HPDE6-E6E7 (cell line): ENCODE measurements around the gene ADGRG6.
"Not testable (repeated sequence)": the region's sequence is repeated elsewhere in the genome, so short reads cannot be mapped to it uniquely, and the experiment has no call there.

Experiments
- DNase-seq: peaks from one replicate; pipeline ENCODE4 v3.0.0; 2011; ENCODE audit warnings: missing footprints; ENCODE audit errors: extremely low spot score

Gene ADGRG6

GRCh38 chr6:142346166-142346565, 44.4 kb downstream of the ADGRG6 start:
- DNase-seq = not testable (repeated sequence)

DNA sequence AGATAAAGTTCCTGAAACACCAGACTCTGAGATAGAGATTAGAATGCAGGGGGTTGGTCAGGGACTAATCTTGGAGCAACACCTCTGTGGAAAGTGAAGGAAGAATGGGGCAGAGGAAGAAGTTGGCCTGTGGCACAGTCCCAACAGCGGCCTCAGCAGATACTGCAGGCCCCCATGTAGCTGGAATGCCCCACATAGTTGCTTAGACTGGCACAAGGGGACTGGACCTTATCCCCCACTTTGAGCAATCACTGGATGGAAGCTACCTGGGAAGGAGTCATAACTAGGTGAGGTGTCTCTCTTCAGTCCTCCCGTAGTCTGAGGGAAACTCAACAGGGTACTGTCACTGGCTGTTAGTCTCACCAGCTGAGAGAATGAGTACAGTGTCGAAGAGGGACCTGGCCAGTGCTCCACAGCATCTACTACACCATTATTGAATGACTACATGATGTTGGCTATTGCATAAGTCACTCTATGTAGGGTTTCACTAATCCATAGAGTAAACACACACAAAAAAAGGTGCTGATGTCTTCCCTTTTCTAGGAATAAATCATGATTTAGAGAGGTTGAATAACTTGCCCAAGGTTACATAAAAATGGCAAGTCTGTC, 47.5 kb downstream of the ADGRG6 start:
- DNase-seq = no peak

- DNase-seq = no peak
Measured at GRCh38 chr6:142350309-142350708, 48.5 kb downstream of the ADGRG6 start.

GRCh38 chr6:142353690-142354089, 51.9 kb downstream of the ADGRG6 start:
- DNase-seq = no peak

DNA sequence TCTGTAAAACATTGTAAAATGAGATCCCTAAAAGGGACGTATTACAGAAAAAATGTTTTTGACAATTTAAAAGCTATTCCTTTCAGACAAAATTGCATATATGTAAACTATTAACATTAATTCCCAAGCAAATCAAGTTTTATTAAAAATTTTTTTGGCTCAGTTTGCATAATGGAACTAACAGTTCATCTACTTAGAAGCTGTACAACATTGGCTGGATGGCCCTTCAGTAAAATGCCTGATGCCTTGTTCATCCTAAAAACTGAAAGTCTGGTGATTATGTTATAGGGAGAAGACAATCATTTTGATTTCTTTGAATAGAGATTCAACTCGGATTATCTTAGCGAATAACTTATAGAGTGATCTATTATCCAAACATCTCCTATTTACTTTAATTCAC, 52.8 kb downstream of the ADGRG6 start:
- no peak for DNase-seq

- no peak for DNase-seq
Measured at GRCh38 chr6:142355520-142356174, 53.8 kb downstream of the ADGRG6 start.

DNA sequence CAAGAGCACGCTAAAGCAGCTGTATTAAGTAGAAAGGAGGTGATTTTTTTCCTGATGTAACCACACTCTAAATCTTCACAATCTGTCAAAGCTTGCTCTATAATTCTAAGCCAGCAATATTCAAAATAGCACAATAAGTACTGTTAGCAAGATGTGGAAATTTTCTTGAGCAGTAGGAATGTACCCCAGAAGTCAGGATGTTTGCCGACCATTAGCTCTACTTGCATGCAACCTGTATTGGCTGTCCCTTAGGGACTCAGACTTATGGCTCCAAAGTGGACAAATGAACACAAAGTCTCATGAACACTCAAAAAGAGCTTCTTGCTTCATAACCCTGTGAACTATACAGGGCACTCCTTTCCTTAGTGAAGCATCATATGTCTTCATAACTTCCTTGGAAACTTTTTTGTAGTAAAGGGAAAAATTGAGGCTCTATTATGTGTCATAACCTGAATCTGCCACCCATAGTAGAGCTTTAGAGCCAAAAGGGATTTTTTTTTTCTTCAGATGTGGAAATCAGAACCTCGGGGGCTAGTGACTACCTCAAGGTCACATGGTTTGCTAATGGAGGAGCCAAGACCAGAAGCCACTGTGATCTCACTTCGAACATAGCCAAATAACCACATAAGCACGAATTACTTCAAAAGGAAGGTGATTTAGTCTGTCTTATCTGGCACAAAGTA, 54.5 kb downstream of the ADGRG6 start:
- DNase-seq = no peak

- no peak for DNase-seq
Measured at GRCh38 chr6:142356884-142357225, 55.0 kb downstream of the ADGRG6 start.

DNA sequence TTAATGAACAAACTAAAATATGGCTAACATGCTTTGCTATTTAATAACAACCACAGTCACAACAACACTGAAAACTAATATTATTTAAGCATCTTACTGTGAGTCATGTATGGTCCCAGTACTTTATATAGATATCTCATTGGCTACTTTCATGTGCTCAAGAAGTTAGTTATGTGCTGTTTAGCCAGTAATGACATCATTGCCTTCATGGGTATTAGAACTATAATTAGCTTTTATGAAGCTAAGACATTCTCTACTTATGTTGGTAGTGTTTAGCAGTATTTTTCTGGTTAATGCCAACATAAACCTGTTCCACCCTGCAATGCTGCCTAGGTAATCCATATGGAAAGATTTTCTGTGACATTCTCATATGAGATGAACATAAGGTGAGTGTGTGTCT, 56.1 kb downstream of the ADGRG6 start:
- DNase-seq = no peak

DNA sequence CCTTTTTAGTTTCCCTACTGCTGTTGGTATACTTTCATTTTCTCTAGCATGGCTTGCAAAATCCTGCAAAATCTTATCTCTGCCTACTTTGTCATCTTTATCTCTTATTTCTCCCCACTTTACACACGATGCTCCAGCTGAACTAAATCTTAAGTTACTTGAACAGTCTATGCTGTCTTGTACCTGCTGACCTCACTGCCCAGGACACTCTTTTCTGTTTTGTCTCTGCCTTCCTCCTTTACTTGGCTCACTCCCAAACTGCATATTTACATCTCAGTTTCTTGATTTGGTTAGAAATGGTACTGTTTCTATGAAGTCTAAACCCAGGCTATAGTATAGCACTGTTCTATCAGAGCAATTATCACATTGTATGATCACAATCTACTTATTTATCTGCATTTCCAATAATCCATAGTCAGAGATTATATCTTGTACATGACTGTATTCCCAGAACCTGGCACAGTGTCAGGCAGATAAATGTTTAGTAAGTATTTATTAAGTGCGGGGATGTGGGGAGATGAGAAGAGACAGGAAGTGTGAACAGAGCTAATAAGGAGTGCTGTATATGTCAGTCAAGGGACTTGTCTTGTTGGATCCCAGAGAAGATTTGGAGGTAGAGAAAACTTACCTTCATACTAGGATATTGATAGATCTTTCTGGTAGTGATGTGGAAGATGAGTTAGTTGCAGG, 57.6 kb downstream of the ADGRG6 start:
- no peak for DNase-seq

DNA sequence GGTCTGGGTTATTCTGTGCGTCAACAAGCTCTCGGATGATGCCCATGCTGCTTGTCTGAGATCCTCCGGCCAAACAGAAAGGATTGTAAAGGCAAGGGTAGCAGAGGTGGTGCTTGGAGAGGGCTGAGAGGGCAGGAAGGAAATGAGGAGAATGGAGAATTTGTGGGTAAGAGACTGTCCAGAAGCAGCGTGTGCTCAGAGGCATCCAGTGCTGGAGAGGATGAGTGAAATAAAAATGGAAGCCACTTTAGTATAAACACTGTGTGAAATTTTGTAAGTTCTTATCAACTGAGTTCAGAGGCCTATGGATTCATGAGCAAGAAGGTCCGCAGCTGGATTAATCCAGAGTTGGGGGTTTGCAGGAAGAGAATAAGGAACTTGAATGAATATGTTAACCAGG, 59.5 kb downstream of the ADGRG6 start:
- DNase-seq = no peak

DNA sequence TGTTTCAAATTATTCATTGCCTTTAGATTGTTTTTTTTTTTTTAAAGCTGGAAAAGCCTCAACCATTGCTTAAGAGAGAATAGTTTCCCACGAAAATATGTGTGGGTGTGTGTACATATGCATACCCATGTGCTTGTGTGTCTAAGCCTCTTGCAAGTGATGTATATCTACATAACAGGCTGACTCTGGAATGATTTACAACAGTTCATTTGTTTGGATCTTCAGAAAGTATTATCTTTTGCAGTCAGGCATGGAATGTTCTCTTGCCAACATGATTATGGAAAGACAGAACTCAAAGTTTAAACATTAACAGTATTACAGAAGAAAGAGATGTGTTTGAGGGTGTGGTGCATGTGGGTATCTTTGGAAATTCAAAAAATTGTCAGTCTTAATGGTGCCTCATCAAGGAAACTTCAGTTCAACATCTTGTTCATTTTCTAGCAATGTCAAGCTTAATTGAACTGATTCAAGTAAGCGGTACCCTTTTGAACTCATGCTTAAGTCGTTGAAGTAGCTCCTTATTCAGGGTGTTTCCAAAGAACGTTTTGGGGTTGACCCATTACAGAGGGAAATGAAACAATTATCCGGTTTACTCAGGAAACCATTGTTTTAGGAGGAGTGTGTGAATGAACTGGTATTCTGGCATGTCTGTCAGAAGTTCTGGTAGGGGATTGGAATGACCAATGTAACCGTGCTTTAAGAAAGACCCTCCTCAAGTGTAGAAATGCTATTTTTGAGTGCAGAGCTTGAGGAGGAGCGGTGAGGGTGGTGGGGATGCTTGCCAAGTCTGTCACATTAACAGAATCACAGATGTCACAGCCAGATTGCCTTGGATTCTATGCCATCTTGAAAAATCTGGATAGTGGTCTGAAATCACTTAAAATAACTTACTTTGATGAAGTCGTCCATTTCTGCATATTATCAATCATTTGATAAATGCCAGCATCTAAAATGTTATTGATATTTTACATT, 60.3 kb downstream of the ADGRG6 start:
- DNase-seq = no peak

- no peak for DNase-seq
Measured at GRCh38 chr6:142367061-142367460, 65.3 kb downstream of the ADGRG6 start.

DNA sequence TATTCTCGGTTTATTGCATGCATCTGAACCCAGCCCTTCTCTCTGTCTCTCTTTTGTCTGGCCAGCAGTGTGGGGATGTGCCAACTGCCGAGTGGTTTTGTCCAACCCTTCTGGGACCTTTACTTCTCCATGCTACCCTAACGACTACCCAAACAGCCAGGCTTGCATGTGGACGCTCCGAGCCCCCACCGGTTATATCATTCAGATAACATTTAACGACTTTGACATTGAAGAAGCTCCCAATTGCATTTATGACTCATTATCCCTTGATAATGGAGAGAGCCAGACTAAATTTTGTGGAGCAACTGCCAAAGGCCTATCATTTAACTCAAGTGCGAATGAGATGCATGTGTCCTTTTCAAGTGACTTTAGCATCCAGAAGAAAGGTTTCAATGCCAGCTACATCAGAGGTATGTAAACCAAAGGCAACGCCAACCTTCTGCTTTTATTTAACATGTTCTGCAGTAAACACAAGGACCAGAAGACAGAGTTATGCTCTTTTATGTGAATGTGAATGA, 65.8 kb downstream of the ADGRG6 start:
- DNase-seq = no peak

- DNase-seq = no peak
Measured at GRCh38 chr6:142369266-142369665, 67.5 kb downstream of the ADGRG6 start.

GRCh38 chr6:142372348-142372747, 70.5 kb downstream of the ADGRG6 start:
- peak; percentile 43 for DNase-seq

DNA sequence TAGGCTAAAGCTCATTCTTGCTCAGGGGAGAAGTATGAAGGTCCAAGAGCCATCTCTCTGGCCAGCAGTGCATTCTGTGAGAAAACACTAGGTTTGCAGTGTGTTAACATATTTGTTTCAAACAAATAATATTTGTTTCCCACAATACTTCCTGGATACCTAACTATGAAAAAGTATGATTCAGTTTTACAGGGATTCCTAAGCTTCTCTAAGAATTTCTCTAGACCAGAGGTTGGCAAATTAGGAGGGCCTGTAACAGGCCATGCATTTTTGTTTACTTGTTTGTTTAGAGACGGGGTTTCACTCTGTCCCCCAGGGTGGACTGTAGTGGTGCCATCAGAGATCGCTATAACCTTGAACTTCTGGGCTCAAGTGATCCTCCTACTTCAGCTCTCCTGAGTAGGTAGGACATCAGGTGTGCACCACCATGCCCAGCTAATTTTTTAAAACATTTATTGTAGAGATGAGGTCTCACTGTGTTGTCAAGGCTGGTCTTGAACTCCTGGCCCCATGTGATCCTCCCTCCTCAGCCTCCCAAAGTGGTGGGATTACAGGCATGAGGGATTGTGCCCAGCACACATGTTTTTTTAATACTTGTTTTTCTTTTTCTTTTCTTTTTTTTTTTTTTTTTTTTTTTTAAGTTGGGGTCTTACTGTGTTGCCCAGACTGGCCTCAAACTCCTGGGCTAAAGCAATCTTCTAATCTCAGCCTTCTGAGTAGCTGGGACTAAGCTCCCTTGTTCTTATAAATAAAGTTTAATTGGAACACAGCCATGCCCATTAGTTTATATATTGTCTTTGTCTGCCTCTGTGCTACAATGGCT, 71.7 kb downstream of the ADGRG6 start:
- no peak for DNase-seq

- DNase-seq = no peak
Measured at GRCh38 chr6:142374091-142374770, 72.4 kb downstream of the ADGRG6 start.

DNA sequence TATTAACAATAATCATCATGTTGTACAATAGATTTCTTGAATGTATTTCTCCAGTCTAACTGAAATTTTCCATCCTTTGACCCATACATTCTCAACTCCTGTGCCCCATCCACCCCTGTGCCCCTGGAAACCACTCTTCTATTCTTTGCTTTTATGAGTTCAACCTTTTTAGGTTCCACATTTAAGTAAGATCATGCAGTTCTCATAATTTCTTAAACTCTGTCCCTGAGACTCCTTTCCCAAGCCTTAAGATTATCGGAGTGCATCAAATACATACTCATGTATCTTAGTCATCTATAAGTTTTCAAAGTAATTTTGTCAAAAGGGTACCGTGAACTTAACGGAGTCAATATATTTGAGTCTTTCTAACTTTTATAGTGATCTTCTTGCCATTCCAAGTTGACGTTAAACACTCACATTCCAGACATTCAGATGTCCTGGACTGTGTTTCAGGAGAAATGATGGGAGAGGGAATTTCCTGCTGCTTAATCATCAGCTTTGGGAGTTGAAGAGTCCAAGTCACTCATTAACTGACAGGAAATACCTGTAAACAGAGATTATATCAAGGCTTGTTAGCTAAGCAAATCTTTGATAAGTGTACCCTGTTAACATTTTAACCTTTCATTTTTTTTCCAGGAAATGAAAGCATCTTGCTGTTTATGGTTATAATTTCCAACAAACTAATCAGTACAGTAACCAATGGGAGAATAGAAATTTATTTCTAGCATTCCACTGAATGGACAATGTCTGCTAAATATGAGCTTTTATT, 73.3 kb downstream of the ADGRG6 start:
- no peak for DNase-seq
